NT2/D1 (cell line): ENCODE results near the gene RNF212B.

Experiments
- YY1 ChIP-seq: IDR thresholded peaks from 2 replicates; pipeline ENCODE4 v1.6.1; 2011; ENCODE audit not compliant: insufficient read length, insufficient read depth
- ZNF274 ChIP-seq: IDR thresholded peaks from 2 replicates; pipeline ENCODE4 v1.6.1; 2011; ENCODE audit warnings: mild to moderate bottlenecking, low read depth, low read length

- TF ChIP-seq YY1 = no peak
- TF ChIP-seq ZNF274 = no peak
Observed at GRCh38 chr14:23259426-23259825, 21.7 kb downstream of the RNF212B start.
